ENCODE data around the gene MCM5. TPM values are rescaled to one million over a fixed set of nuclear protein-coding genes. Genes with fewer than 3 reads are reported as not detected.

The MCM5 gene
- total and polyA plus RNA-seq, 2 experiments from 2014 or later, result 288 to 325 TPM

DNA sequence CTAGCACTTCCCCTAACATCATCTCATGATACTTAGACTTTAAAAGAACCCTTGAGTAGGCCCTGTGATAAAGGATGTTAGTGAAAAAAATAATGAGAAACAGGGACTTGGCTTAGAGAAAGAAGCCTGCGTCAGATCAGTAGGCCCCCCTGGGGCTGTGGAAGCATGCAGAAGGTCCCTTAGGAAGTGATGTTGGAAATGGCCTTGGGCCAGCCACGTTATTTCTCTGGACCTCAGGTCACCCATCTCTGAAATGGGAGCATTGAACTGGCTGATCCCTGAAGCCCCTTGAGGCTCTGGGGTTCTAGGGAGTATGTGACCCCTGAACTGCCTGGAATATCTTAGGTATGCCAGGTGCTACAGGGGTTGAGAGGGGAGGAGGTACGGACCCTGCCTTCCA, 40.2 kb downstream of the MCM5 start:
- Histone ChIP-seq H3K4me1 (ENCODE audit: insufficient read depth) (no peaks in the 10 kb centered on the region), H3K79me2 (replicated peaks; ENCODE audit: insufficient read depth) (no peaks in the 10 kb centered on the region), H3K4me3 (no peak overlapping the region), H3F3A (replicated peaks; ENCODE audit: low read depth) (peaks cover 4% of the 10 kb centered on the region; the same call in 1 of the 2 replicates), H3K9me2 (ENCODE audit: insufficient read depth) (no peaks in the 10 kb centered on the region), H3K36me3 (ENCODE audit: insufficient read depth) (no peaks in the 10 kb centered on the region), H4K20me1 (replicated peaks; ENCODE audit: insufficient read depth) (no peaks in the 10 kb centered on the region; the same call in 1 of the 2 replicates), H3K4me2 (no peak overlapping the region), H2AFZ (no peak overlapping the region), H3K27me3 (ENCODE audit: insufficient read depth) (no peaks in the 10 kb centered on the region), H3K27ac (ENCODE audit: low read depth) (no peak overlapping the region)
- DNase-seq (ENCODE audit: low spot score) (no peak), ATAC-seq (no peak)
- no peak for TF ChIP-seq REST (IDR thresholded peaks at IDR 0.05; ENCODE audit: unreplicated experiment)
- H3K9me3 Mint-ChIP-seq, result no peaks in the 10 kb centered on the region; the same call in 1 of the 3 replicates
- H3K36me3 Mint-ChIP-seq (ENCODE audit: low read depth), result peaks cover 17% of the 10 kb centered on the region; the same call in 2 of the 3 replicates
- H3K4me3 Mint-ChIP-seq, result no peak overlapping the region
- no peak overlapping the region for H3K27ac Mint-ChIP-seq
- peaks cover 17% of the 10 kb centered on the region for H3K27me3 Mint-ChIP-seq (ENCODE audit: insufficient read depth, low read depth, poor library complexity)
- H3K4me1 Mint-ChIP-seq, result peaks cover 12% of the 10 kb centered on the region

DNA sequence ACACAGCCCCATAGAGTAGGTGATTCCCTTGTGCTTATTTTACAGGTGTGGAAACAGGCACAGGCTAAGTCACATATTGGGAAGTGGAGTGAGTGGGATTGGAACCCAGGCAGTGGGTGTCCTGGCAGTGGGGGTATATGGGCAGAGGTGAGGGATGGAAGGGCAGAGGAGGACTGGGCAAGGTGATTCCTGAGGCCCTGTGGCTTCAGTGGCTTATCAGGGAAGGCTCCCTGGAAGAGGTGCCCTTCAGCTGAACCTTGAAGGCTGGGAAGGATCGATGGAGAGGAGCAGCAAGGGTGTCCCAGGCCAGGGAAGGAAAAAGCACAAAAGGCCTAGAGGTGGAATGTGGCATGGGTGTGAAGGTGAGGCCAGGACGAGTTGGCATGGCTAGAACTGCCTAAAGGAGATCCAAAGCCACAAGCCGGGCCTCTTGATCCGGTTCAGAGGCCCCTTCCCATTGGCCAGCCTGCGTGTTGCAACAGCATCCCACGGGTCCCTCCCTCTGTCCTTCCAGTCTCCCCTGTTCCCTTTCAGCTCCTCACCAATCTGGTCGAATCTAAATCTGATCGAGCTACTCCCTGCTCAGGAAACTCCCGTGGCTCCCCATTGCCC, 41.7 kb downstream of the MCM5 start:
- no peak overlapping the region for H2AFZ ChIP-seq
- peaks cover 16% of the 10 kb centered on the region; the same call in 2 of the 3 replicates for H3K36me3 Mint-ChIP-seq (ENCODE audit: low read depth)
- no peaks in the 10 kb centered on the region for H3K36me3 ChIP-seq (ENCODE audit: insufficient read depth)
- H3K27ac Mint-ChIP-seq, result no peak overlapping the region
- no peak for DNase-seq (ENCODE audit: low spot score)
- no peak overlapping the region for H3K4me3 Mint-ChIP-seq
- no peak for TF ChIP-seq JUNB (IDR thresholded peaks at IDR 0.05; ENCODE audit: unreplicated experiment)
- TF ChIP-seq CREB1 (CRISPR knock-in tag; IDR thresholded peaks at IDR 0.05; ENCODE audit: low read depth), result no peak
- TF ChIP-seq EZH2 (IDR thresholded peaks at IDR 0.05; ENCODE audit: low read depth, unreplicated experiment), result no peak
- no peak for TF ChIP-seq POLR2AphosphoS5 (IDR thresholded peaks at IDR 0.05; ENCODE audit: low read depth)
- TF ChIP-seq REST (IDR thresholded peaks at IDR 0.05; ENCODE audit: unreplicated experiment), result no peak
- TF ChIP-seq ETS1 (IDR thresholded peaks at IDR 0.05), result no peak
- TF ChIP-seq ZNF114 (CRISPR knock-in tag; IDR thresholded peaks at IDR 0.05), result no peak
- no peak for TF ChIP-seq EZH2phosphoT487 (IDR thresholded peaks at IDR 0.05; ENCODE audit: unreplicated experiment)
- ATAC-seq, result no peak
- no peaks in the 10 kb centered on the region for H3K9me2 ChIP-seq (ENCODE audit: insufficient read depth)
- peaks cover 15% of the 10 kb centered on the region for H3K27me3 Mint-ChIP-seq (ENCODE audit: insufficient read depth, low read depth, poor library complexity)
- peaks cover 12% of the 10 kb centered on the region for H3K4me1 Mint-ChIP-seq
- H3K27ac ChIP-seq (ENCODE audit: low read depth), result no peak overlapping the region
- H4K20me1 ChIP-seq (replicated peaks; ENCODE audit: insufficient read depth), result no peaks in the 10 kb centered on the region; the same call in 1 of the 2 replicates
- H3K27me3 ChIP-seq (ENCODE audit: insufficient read depth), result no peaks in the 10 kb centered on the region
- no peaks in the 10 kb centered on the region; the same call in 1 of the 3 replicates for H3K9me3 Mint-ChIP-seq
- H3K4me1 ChIP-seq (ENCODE audit: insufficient read depth), result no peaks in the 10 kb centered on the region
- no peaks in the 10 kb centered on the region for H3K79me2 ChIP-seq (replicated peaks; ENCODE audit: insufficient read depth)
- H3F3A ChIP-seq (replicated peaks; ENCODE audit: low read depth), result no peaks in the 10 kb centered on the region
- H3K4me2 ChIP-seq, result no peak overlapping the region
- no peak overlapping the region for H3K4me3 ChIP-seq

Measured in GM23338 (cell line).